Astrocyte (in vitro differentiated cells and primary cell): ENCODE measurements around the gene PAK6. TPM values are rescaled to one million over a fixed set of nuclear protein-coding genes. Genes with fewer than 3 reads are reported as not detected.

Experiments
- DNase-seq: peaks from one replicate; pipeline ENCODE4 v3.0.0-alpha.2; 2010; ENCODE audit warnings: low read depth
- FAIRE-seq: peaks from 2 replicates; lab custom pipeline; 2011; peaks lifted over from hg19 to GRCh38; lab: Jason Lieb, UNC
- H2AFZ ChIP-seq: 2 replicates; pipeline ENCODE4 v1.6.0; 2012; ENCODE audit warnings: low read depth, low read length, inconsistent platforms
- H3K27ac ChIP-seq: 2 replicates; pipeline ENCODE4 v1.5.1; 2011; ENCODE audit warnings: low read depth, low read length, inconsistent platforms
- H3K27me3 ChIP-seq: 2 replicates; pipeline ENCODE4 v1.6.0; 2011; ENCODE audit warnings: low read length, inconsistent platforms; ENCODE audit not compliant: insufficient read depth
- H3K36me3 ChIP-seq: 2 replicates; pipeline ENCODE4 v1.5.1; 2011; ENCODE audit warnings: low read length, inconsistent platforms; ENCODE audit not compliant: insufficient read depth
- H3K4me1 ChIP-seq: 2 replicates; pipeline ENCODE4 v1.5.1; 2011; ENCODE audit warnings: low read length, inconsistent platforms; ENCODE audit not compliant: insufficient read depth
- H3K4me2 ChIP-seq: 2 replicates; pipeline ENCODE4 v1.6.0; 2012; ENCODE audit warnings: low read length, inconsistent platforms
- H3K4me3 ChIP-seq: 2 replicates; pipeline ENCODE4 v1.5.1; 2011; ENCODE audit warnings: low read depth, mild to moderate bottlenecking, low read length, inconsistent platforms; ENCODE audit not compliant: insufficient read depth
- H3K79me2 ChIP-seq: 2 replicates; pipeline ENCODE4 v1.6.0; 2012; ENCODE audit warnings: mild to moderate bottlenecking, low read length, inconsistent platforms; ENCODE audit not compliant: insufficient read depth
- H3K9ac ChIP-seq: 2 replicates; pipeline ENCODE4 v1.6.0; 2012; ENCODE audit warnings: mild to moderate bottlenecking, low read length, inconsistent platforms
- H3K9me3 ChIP-seq: 2 replicates; pipeline ENCODE4 v1.5.1; 2012; ENCODE audit warnings: low read depth, mild to moderate bottlenecking, low read length, inconsistent platforms; ENCODE audit not compliant: insufficient read depth
- H4K20me1 ChIP-seq: 2 replicates; pipeline ENCODE4 v1.6.0; 2012; ENCODE audit warnings: low read length, inconsistent platforms; ENCODE audit not compliant: insufficient read depth
- H3K27ac Mint-ChIP-seq: one replicate; pipeline ENCODE4 v1.8.0; 2021; ENCODE audit warnings: mild to moderate bottlenecking, mixed read lengths; ENCODE audit not compliant: unreplicated experiment
- H3K27me3 Mint-ChIP-seq: one replicate; pipeline ENCODE4 v1.8.0; 2021; ENCODE audit warnings: low read depth, mixed read lengths; ENCODE audit not compliant: unreplicated experiment
- H3K36me3 Mint-ChIP-seq: one replicate; pipeline ENCODE4 v1.8.0; 2021; ENCODE audit warnings: low read depth, mixed read lengths; ENCODE audit not compliant: unreplicated experiment
- H3K4me1 Mint-ChIP-seq: one replicate; pipeline ENCODE4 v1.8.0; 2021; ENCODE audit warnings: low read depth, mixed read lengths; ENCODE audit not compliant: unreplicated experiment
- H3K4me3 Mint-ChIP-seq: one replicate; pipeline ENCODE4 v1.8.0; 2021; ENCODE audit warnings: mild to moderate bottlenecking, moderate library complexity, mixed read lengths; ENCODE audit not compliant: unreplicated experiment
- H3K9me3 Mint-ChIP-seq: one replicate; pipeline ENCODE4 v1.8.0; 2021; ENCODE audit warnings: mild to moderate bottlenecking, mixed read lengths; ENCODE audit not compliant: unreplicated experiment
- CTCF ChIP-seq: IDR thresholded peaks from 2 replicates; pipeline ENCODE4 v1.5.1; 2011; ENCODE audit warnings: low read depth, mild to moderate bottlenecking, inconsistent platforms, low read length, moderate library complexity; ENCODE audit not compliant: insufficient read depth
- EZH2 ChIP-seq: IDR thresholded peaks from 2 replicates; pipeline ENCODE4 v1.6.1; 2012; ENCODE audit warnings: mild to moderate bottlenecking, low read length, inconsistent platforms; ENCODE audit not compliant: insufficient read depth
- total RNA-seq: library from RNA; stranded (reverse); gene quantifications from 2 replicates; pipeline ENCODE4 v1.2.1, GENCODE V29; 2021

Gene PAK6
- total RNA-seq, 1 donor from 2014 or later = 1.1 TPM

- H3K27me3 Mint-ChIP-seq = peaks cover 47% of the 10 kb centered on the region
- H3K79me2 ChIP-seq = no peaks in the 10 kb centered on the region
- no peak for DNase-seq
- no peak overlapping the region for H3K9ac ChIP-seq
- H3K27ac Mint-ChIP-seq = no peak overlapping the region
- no peak overlapping the region for H3K4me3 Mint-ChIP-seq
- H2AFZ ChIP-seq = no peak overlapping the region
- no peaks in the 10 kb centered on the region for H3K9me3 Mint-ChIP-seq
- FAIRE-seq = no peak
- H3K4me1 ChIP-seq = no peaks in the 10 kb centered on the region
- H4K20me1 ChIP-seq = no peaks in the 10 kb centered on the region
- H3K4me3 ChIP-seq = no peak overlapping the region
- H3K9me3 ChIP-seq = no peaks in the 10 kb centered on the region
- no peak overlapping the region for H3K4me2 ChIP-seq
- peaks cover 9% of the 10 kb centered on the region for H3K27me3 ChIP-seq
- H3K4me1 Mint-ChIP-seq = peaks cover 8% of the 10 kb centered on the region
- no peak for TF ChIP-seq CTCF
- no peak for TF ChIP-seq EZH2
- no peak overlapping the region for H3K27ac ChIP-seq
- no peaks in the 10 kb centered on the region for H3K36me3 ChIP-seq
- H3K36me3 Mint-ChIP-seq = no peaks in the 10 kb centered on the region
Observed at GRCh38 chr15:40314723-40315276, 75.9 kb downstream of the PAK6 start.

- Histone ChIP-seq H3K27ac (no peak overlapping the region), H3K9me3 (no peaks in the 10 kb centered on the region), H3K36me3 (no peaks in the 10 kb centered on the region), H3K4me2 (no peak overlapping the region), H3K27me3 (peaks cover 5% of the 10 kb centered on the region), H2AFZ (no peak overlapping the region), H4K20me1 (no peaks in the 10 kb centered on the region), H3K4me1 (no peaks in the 10 kb centered on the region), H3K4me3 (no peak overlapping the region), H3K79me2 (no peaks in the 10 kb centered on the region), H3K9ac (no peak overlapping the region)
- DNase-seq (no peak), FAIRE-seq (no peak)
- Mint-ChIP-seq H3K4me3 (no peak overlapping the region), H3K4me1 (peaks cover 10% of the 10 kb centered on the region), H3K27ac (no peak overlapping the region), H3K36me3 (no peaks in the 10 kb centered on the region), H3K9me3 (peaks cover 2% of the 10 kb centered on the region), H3K27me3 (peaks cover 29% of the 10 kb centered on the region)
- no peak for TF ChIP-seq CTCF
- no peak for TF ChIP-seq EZH2
Observed at GRCh38 chr15:40316931-40317330, 78.1 kb downstream of the PAK6 start.

GRCh38 chr15:40317580-40317979 is 78.7 kb downstream of the PAK6 start:
- DNase-seq (no peak), FAIRE-seq (no peak)
- H3K27ac ChIP-seq = no peak overlapping the region
- no peak overlapping the region for H3K27ac Mint-ChIP-seq
- no peaks in the 10 kb centered on the region for H4K20me1 ChIP-seq
- no peak for TF ChIP-seq EZH2
- no peak for TF ChIP-seq CTCF
- H2AFZ ChIP-seq = no peak overlapping the region
- H3K27me3 Mint-ChIP-seq = peaks cover 23% of the 10 kb centered on the region
- H3K4me1 Mint-ChIP-seq = peaks cover 15% of the 10 kb centered on the region
- peaks cover under 1% of the 10 kb centered on the region for H3K27me3 ChIP-seq
- no peak overlapping the region for H3K4me3 Mint-ChIP-seq
- no peaks in the 10 kb centered on the region for H3K36me3 ChIP-seq
- no peak overlapping the region for H3K4me2 ChIP-seq
- peaks cover 5% of the 10 kb centered on the region for H3K4me1 ChIP-seq
- H3K4me3 ChIP-seq = no peak overlapping the region
- H3K9me3 ChIP-seq = no peaks in the 10 kb centered on the region
- no peaks in the 10 kb centered on the region for H3K79me2 ChIP-seq
- H3K36me3 Mint-ChIP-seq = no peaks in the 10 kb centered on the region
- peaks cover 2% of the 10 kb centered on the region for H3K9me3 Mint-ChIP-seq
- no peak overlapping the region for H3K9ac ChIP-seq
